Choroid plexus epithelial cell (primary cell): Measurements from ENCODE around the gene TBC1D1.

Source experiments
- DNase-seq: peaks from one replicate; pipeline ENCODE4 v3.0.0-alpha.2; 2010; ENCODE audit warnings: low read depth
- H3K4me3 ChIP-seq: 2 replicates; pipeline ENCODE4 v1.5.1; 2011; ENCODE audit warnings: low read depth, mild to moderate bottlenecking, control low read depth, low read length, moderate library complexity
- CTCF ChIP-seq: conservative IDR thresholded peaks from 2 replicates; pipeline ENCODE4 v1.5.1; 2011; ENCODE audit warnings: low read depth, mild to moderate bottlenecking, control low read depth, inconsistent platforms, low read length, moderate library complexity

Gene TBC1D1

DNA sequence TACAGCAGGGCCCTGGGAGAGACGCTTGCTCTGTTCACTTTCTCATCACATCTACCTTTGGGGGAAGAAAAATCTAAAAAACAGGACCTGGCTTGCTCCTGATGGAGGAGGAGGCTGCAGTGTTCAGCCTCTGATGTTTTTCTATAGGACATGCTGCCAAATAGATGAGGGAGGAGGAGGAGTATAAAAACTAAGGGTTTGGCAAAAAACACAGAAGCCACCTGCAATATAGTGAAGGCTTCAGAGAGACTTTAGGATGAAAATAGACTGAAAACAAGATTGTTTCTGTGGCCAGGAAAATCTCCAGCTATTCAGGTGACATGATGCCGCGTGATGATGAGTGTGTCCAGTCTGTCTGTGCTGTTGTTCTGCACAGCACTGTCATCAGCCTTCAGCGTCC, 229.9 kb downstream of the TBC1D1 start:
- DNase-seq, result no peak
- H3K4me3 ChIP-seq, result no peak overlapping the region
- TF ChIP-seq CTCF, result no peak

- TF ChIP-seq CTCF, result no peak
- no peak overlapping the region for H3K4me3 ChIP-seq
- DNase-seq, result no peak
Observed at GRCh38 chr4:38122060-38122459, 231.2 kb downstream of the TBC1D1 start.

DNA sequence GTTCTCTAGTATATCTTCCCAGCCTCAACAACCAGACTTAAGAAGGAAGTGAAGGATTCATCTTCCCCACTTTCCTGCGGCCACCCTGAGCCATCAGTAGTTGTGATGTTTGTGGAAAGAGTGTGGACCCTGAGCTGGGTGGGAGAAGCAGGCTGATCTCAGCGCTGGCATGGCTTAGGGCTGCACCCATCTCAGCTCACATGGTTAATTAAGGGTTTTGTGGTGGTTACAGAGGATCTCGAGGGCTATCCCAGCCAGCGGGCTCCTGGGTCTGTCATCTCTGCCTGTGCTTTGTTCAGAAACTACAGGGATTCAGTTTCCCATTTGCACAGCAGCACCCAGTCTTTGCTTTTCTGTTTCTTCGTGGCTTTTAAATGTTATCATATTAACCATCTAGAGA, 232.7 kb downstream of the TBC1D1 start:
- no peak overlapping the region for H3K4me3 ChIP-seq
- TF ChIP-seq CTCF, result no peak
- no peak for DNase-seq

GRCh38 chr4:38124961-38125360, 234.1 kb downstream of the TBC1D1 start:
- no peak for TF ChIP-seq CTCF
- DNase-seq, result no peak
- H3K4me3 ChIP-seq, result no peak overlapping the region

- TF ChIP-seq CTCF, result no peak
- no peak overlapping the region for H3K4me3 ChIP-seq
- peak; percentile 25 for DNase-seq
Observed at GRCh38 chr4:38125816-38126215, 234.9 kb downstream of the TBC1D1 start.

DNA sequence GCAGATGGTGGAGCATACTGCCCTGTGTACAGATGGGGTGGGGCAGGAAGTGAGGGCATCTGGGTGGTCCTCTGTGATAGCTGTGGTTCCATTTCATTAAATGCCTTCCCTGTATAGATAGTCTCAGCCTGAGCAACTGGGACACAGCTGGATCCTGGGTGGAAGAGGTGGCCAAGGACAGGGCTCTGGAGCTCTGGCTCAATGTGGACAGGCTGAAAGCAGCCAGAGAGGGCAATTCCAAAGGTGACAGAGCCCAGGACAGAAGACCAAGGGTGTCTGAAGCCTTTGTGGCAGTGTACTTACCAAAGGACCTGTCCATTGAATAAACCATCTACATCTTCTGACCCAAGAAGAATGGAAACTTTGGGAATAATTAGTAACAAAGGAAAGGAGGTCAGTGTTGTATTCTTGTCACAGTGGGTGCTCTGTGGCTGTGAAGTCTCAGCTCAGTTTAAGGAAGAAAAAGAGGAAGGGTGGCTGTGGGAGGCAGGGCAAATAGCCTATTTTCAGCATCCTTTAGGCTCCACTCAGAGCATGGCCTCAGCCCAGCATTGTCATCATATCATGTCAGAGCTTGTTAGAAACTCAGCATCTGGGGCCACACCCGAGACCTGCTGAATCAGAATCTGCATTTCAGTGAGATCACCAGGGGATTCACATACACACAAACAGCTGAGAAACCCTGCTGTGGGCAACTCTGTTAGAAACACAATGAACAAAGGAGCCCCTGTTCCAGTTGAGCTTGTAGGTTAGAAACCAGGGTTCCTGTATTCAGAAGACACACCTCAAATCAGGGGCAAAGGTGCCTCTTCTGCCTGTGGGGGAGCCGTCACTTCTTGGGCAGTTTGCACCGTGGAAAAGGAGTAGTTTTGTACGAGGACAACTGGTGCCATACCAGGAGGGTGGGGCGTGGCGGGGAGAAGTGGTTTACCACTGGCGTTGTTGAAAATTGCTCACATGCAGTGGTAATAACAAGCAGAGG, 237.9 kb downstream of the TBC1D1 start:
- TF ChIP-seq CTCF, result no peak
- H3K4me3 ChIP-seq, result no peak overlapping the region
- peak; percentile 66 for DNase-seq
